K562 (cell line): ENCODE results near the gene GJB2. TPM values are rescaled to one million over a fixed set of nuclear protein-coding genes. Genes with fewer than 3 reads are reported as not detected.
A peak's percentile ranks its signal among the peaks of the same experiment; 100 is the strongest.

Source experiments
- ATAC-seq: fragments of 200-7000 bp; cut with Tn5 transposase; 3 replicates; pipeline ENCODE4 v1.9.1; 2020; ENCODE audit warnings: moderate library complexity
- BruUV-seq: library from RNA; stranded (reverse); fragments of 400-500 nt; replicated peaks from 2 replicates; lab custom pipeline; 2021; lab: Mats Ljungman, UMichigan
- CTCF ChIA-PET: fragments of 300-600 bp; formaldehyde crosslinking; extraction: SDS; loops from one replicate; lab custom pipeline; 2021; ENCODE audit warnings: low intra/inter-chr PET ratio; lab: Yijun Ruan, JAX
- POLR2A ChIA-PET: fragments of 300-600, 350-650 bp; sonication (Branson Sonifier 250); formaldehyde crosslinking; extraction: SDS; loops from one replicate; lab custom pipeline; 2021; ENCODE audit warnings: antibody characterized with exemption, inconsistent platforms; lab: Yijun Ruan, JAX
- DNase-seq, 4 experiments: peaks; one replicate each; pipeline versions ENCODE4 v3.0.0 to v3.0.0-alpha.2; 2011 to 2018; ENCODE audit warnings: low spot score in 3 of 4, mixed read lengths in 3 of 4; ENCODE audit errors: extremely low read depth in 1 of 4
- FAIRE-seq: peaks from 2 replicates; lab custom pipeline; 2011; peaks lifted over from hg19 to GRCh38; lab: Jason Lieb, UNC
- H2AFZ ChIP-seq: 2 replicates; pipeline ENCODE4 v1.6.0; 2011; ENCODE audit warnings: low read depth, low read length, control low read depth, inconsistent platforms
- H3K27ac ChIP-seq: fragments of 200-600 bp; 3 replicates; pipeline ENCODE4 v1.8.0; 2011; ENCODE audit warnings: low read depth, mild to moderate bottlenecking, control low read depth, inconsistent platforms, low read length, moderate library complexity, mixed read lengths; ENCODE audit errors: extremely low read depth
- H3K27me3 ChIP-seq, 2 experiments: fragments of 300-600 bp in 1 of 2; 2 replicates in 1 of 2; 3 replicates in 1 of 2; pipeline versions ENCODE4 v1.6.0 to v1.8.0; 2011; ENCODE audit warnings: inconsistent platforms in 2 of 2, low read length in 2 of 2, mild to moderate bottlenecking in 1 of 2, mixed read lengths in 1 of 2, moderate library complexity in 1 of 2; ENCODE audit not compliant: control insufficient read depth in 2 of 2, insufficient read depth in 2 of 2
- H3K36me3 ChIP-seq: fragments of 300-600 bp; 3 replicates; pipeline ENCODE4 v1.8.0; 2011; ENCODE audit warnings: mild to moderate bottlenecking, low read length, inconsistent platforms; ENCODE audit not compliant: control insufficient read depth, insufficient read depth
- H3K4me1 ChIP-seq, 2 experiments: fragments of 200-600 bp in 1 of 2; replicated peaks in 1 of 2; 2 replicates in 1 of 2; 3 replicates in 1 of 2; pipeline versions ENCODE4 v1.5.1 to v1.8.0; 2011; ENCODE audit warnings: inconsistent platforms in 2 of 2, low read length in 2 of 2, mild to moderate bottlenecking in 1 of 2, mixed read lengths in 1 of 2, moderate library complexity in 1 of 2; ENCODE audit not compliant: control insufficient read depth in 2 of 2, insufficient read depth in 2 of 2
- H3K4me2 ChIP-seq: 2 replicates; pipeline ENCODE4 v1.6.1; 2011; ENCODE audit warnings: low read length, control low read depth, inconsistent platforms, mixed read lengths; ENCODE audit not compliant: insufficient read depth
- H3K4me3 ChIP-seq: fragments of 200-600 bp; sonication (generic), shearing (Covaris generic); 2 replicates; pipeline ENCODE4 v1.5.1; 2016; ENCODE audit warnings: control low read depth, inconsistent platforms
- H3K79me2 ChIP-seq: fragments of 200-600 bp; 3 replicates; pipeline ENCODE4 v1.8.0; 2011; ENCODE audit warnings: low read length, inconsistent platforms; ENCODE audit not compliant: control insufficient read depth, insufficient read depth
- H3K9ac ChIP-seq, 2 experiments: 2 replicates each; pipeline versions ENCODE4 v1.6.0 to v1.6.1; 2011; ENCODE audit warnings: low read depth in 2 of 2, low read length in 2 of 2, control low read depth in 1 of 2, inconsistent platforms in 1 of 2, mild to moderate bottlenecking in 1 of 2, mixed read lengths in 1 of 2; ENCODE audit not compliant: insufficient read depth in 1 of 2
- H3K9me1 ChIP-seq: one replicate; pipeline ENCODE4 v1.6.0; 2011; ENCODE audit warnings: inconsistent platforms, mild to moderate bottlenecking, low read length, moderate library complexity; ENCODE audit not compliant: control insufficient read depth, insufficient read depth
- H3K9me3 ChIP-seq: replicated peaks from 2 replicates; pipeline ENCODE4 v1.5.1; 2011; ENCODE audit warnings: low read depth, low read length, inconsistent platforms; ENCODE audit not compliant: control insufficient read depth, insufficient read depth
- H4K20me1 ChIP-seq: replicated peaks from 2 replicates; pipeline ENCODE4 v1.6.1; 2011; ENCODE audit warnings: low read length, inconsistent platforms, mixed read lengths; ENCODE audit not compliant: control insufficient read depth, insufficient read depth
- CTBP1 ChIP-seq: fragments of 450-650 bp; IDR thresholded peaks from 2 replicates; pipeline ENCODE4 v1.6.1; 2016; ENCODE audit warnings: borderline replicate concordance
- DPF2 ChIP-seq: fragments of 450-650 bp; IDR thresholded peaks from 2 replicates; pipeline ENCODE4 v1.6.1; 2016
- GABPB2 ChIP-seq: fragments of 250-450 bp; sonication (Bioruptor Pico); conservative IDR thresholded peaks from 2 replicates; pipeline ENCODE4 v1.5.1; 2021; ENCODE audit warnings: mild to moderate bottlenecking
- JUN ChIP-seq, 2 experiments: sonication (generic) in 1 of 2; formaldehyde crosslinking in 1 of 2; IDR thresholded peaks; 2 replicates each; pipeline versions ENCODE4 v1.6.1 to v1.8.0; 2012 to 2022; ENCODE audit warnings: borderline replicate concordance in 2 of 2, mild to moderate bottlenecking in 2 of 2, improper control_type of control experiment in 1 of 2, low read depth in 1 of 2, low read length in 1 of 2, missing genetic modification reagents in 1 of 2
- JUND ChIP-seq, 2 experiments: IDR thresholded peaks; 2 replicates in 1 of 2; 3 replicates in 1 of 2; pipeline ENCODE4 v1.6.1; 2011; ENCODE audit warnings: borderline replicate concordance in 2 of 2, low read depth in 2 of 2, low read length in 2 of 2, improper control_type of control experiment in 1 of 2, missing biosample characterization in 1 of 2, missing genetic modification characterization in 1 of 2, missing genetic modification reagents in 1 of 2
- MAFK ChIP-seq: IDR thresholded peaks from 2 replicates; pipeline ENCODE4 v1.6.1; 2011; ENCODE audit warnings: low read length, improper control_type of control experiment
- MED1 ChIP-seq: sonication (generic); formaldehyde crosslinking; IDR thresholded peaks from 2 replicates; pipeline ENCODE4 v1.8.1; 2023; ENCODE audit warnings: missing genetic modification reagents, borderline replicate concordance
- NFE2 ChIP-seq: IDR thresholded peaks from 2 replicates; pipeline ENCODE4 v1.6.1; 2014; ENCODE audit warnings: antibody characterized with exemption, low read depth
- POLR2H ChIP-seq: IDR thresholded peaks from 2 replicates; pipeline ENCODE4 v1.6.1; 2016; ENCODE audit warnings: missing genetic modification characterization, low read depth, mild to moderate bottlenecking, control low read depth, missing compliant biosample characterization, moderate library complexity
- RFX5 ChIP-seq: IDR thresholded peaks from 2 replicates; pipeline ENCODE4 v1.6.1; 2011; ENCODE audit warnings: low read depth, mild to moderate bottlenecking, improper control_type of control experiment, low read length
- RNF219 ChIP-seq: fragments of 250-450 bp; sonication (Bioruptor Pico); IDR thresholded peaks from 2 replicates; pipeline ENCODE4 v1.5.0; 2022; ENCODE audit warnings: mild to moderate bottlenecking
- ZNF644 ChIP-seq: fragments of 200-800 bp; sonication (Bioruptor generic); IDR thresholded peaks from 2 replicates; pipeline ENCODE4 v1.6.1; 2016; ENCODE audit warnings: low read depth, missing genetic modification characterization, missing compliant biosample characterization
- ZNF717 ChIP-seq: fragments of 250-450 bp; sonication (Bioruptor Pico); IDR thresholded peaks from 2 replicates; pipeline ENCODE4 v1.5.0; 2021
- WGBS: fragments of 100-300 bp; shearing (Covaris generic); methylation state at CpG from one replicate; pipeline ENCODE4 v1.1.6; 2016; ENCODE audit warnings: low coverage, mixed read lengths; ENCODE audit not compliant: insufficient coverage; ENCODE audit errors: missing lambda C conversion rate; 5-methylcytosine and 5-hydroxymethylcytosine counted together
- in situ Hi-C: fragments of 300-500 bp; cut with MboI; formaldehyde crosslinking; loops from 4 replicates; pipeline ENCODE4 v1.15.0; 2018; ENCODE audit warnings: inconsistent platforms, mixed read lengths
- intact Hi-C: fragments of 100-400 bp; cut with micrococcal nuclease; formaldehyde crosslinking; loops from 2 replicates; pipeline ENCODE4 v1.14.2; 2022
- polyA plus RNA-seq, 8 experiments: library from polyadenylated mRNA; depleted of rRNA in 4 of 8; stranded (reverse) in 5 of 8; unstranded in 3 of 8; fragments of >200 nt; fragmentation: Nextera tagmentation in 2 of 8; fragmentation: Illumina TruSeq in 1 of 8; extraction: Ambion mirVana in 2 of 8; extraction: Trizol in 1 of 8; gene quantifications; 2 replicates each; pipeline versions ENCODE4 v1.2.1 to v1.2.3, GENCODE V29; 2011 to 2014; ENCODE audit warnings: inconsistent platforms in 1 of 8, missing spikeins in 1 of 8
- total RNA-seq, 7 experiments: library from RNA; depleted of rRNA in 6 of 7; stranded (reverse); fragments of >200 nt in 6 of 7; fragmentation: Illumina TruSeq in 2 of 7; extraction: Trizol in 2 of 7; gene quantifications; 2 replicates each; pipeline versions ENCODE4 v1.2.1 to v1.2.3, GENCODE V29; 2011 to 2021; ENCODE audit warnings: low replicate concordance in 1 of 7

GJB2 gene
- total and polyA plus RNA-seq, 9 of the 15 experiments (the other 6 are each of a cell fraction or from before 2014, with no cell fraction given) = not detected

GRCh38 chr13:20175406-20175794 lies 17.3 kb downstream of the GJB2 start:
- Histone ChIP-seq H3K9me3 (no peaks in the 10 kb centered on the region), H3K9ac (no peak overlapping the region), H4K20me1 (no peaks in the 10 kb centered on the region), H2AFZ (no peak overlapping the region), H3K27me3 (peaks cover 10 to 39% of the 10 kb centered on the region in 2 experiments; a peak in 4 of 5 replicates), H3K4me1 (peaks cover 0 to 5% of the 10 kb centered on the region in 2 experiments; a peak in 2 of 5 replicates), H3K4me3 (no peak overlapping the region), H3K9me1 (no peaks in the 10 kb centered on the region), H3K79me2 (no peaks in the 10 kb centered on the region), H3K36me3 (no peaks in the 10 kb centered on the region), H3K4me2 (no peak overlapping the region), H3K27ac (no peak overlapping the region)
- CTCF ChIA-PET = interaction anchor here (0.7 kb wide), 1 partner anchor 246 kb away, joined by 5 read pairs; no protein-coding TSS in a partner anchor
- FAIRE-seq (no peak), DNase-seq (no peak), ATAC-seq (no peak)
- WGBS = 23% methylated on average over 3 of the region's 3 CpGs
- no TSS peak for BruUV-seq
- POLR2A ChIA-PET = no interaction called here
- no peak for TF ChIP-seq ZNF717 (CRISPR knock-in tag)
- TF ChIP-seq ZNF644 (tag) = no peak
- TF ChIP-seq GABPB2 (CRISPR knock-in tag) = no peak
- in situ Hi-C loops = no loop called here
- intact Hi-C loops = no loop called here

DNA sequence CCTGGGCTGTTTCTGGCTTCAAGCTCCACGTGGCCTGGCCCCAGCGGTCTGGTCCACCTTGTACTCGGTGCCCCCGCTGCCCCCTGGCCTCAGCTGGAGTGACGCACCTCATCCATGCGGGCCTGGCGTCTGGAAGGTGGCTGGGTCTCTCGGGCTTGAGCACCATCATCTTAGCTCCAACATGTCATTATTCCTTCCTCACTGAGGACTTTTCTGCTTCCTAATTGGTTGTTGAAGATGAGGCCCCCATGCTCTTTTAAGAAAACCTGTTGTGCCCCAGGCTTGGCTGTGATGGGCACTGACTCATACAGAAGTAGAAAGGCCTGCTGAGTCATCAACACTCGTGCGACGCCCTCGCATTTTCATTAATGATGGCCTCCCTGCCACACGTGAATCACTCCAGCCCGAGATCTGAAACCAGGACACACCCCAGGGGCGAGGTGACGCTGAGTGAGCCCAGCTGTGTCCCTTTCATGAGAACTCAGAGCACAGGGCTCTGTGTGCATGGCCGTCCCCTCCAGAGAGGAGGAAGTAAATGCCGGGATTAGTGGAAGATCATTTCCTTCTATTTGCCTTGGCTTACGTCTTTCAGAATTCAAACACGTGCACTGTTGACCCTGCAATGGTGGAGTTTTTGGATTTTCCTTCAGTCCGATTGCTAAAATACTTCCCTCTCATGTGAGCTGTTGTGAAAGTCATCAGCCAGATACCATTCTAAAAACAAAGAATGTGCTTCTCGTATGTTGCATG lies 17.9 kb downstream of the GJB2 start:
- DNase-seq = peak; percentile 20 to 45 (median 40)
- Histone ChIP-seq H3K27ac (no peak overlapping the region), H3K4me3 (no peak overlapping the region), H3K79me2 (no peaks in the 10 kb centered on the region), H3K9me3 (no peaks in the 10 kb centered on the region), H3K9ac (no peak overlapping the region), H3K4me1 (peaks cover 0 to 5% of the 10 kb centered on the region in 2 experiments; a peak in 2 of 5 replicates), H4K20me1 (no peaks in the 10 kb centered on the region), H3K9me1 (no peaks in the 10 kb centered on the region), H3K4me2 (no peak overlapping the region), H3K27me3 (peaks cover 10 to 45% of the 10 kb centered on the region in 2 experiments; a peak in 4 of 5 replicates), H3K36me3 (no peaks in the 10 kb centered on the region), H2AFZ (no peak overlapping the region)
- FAIRE-seq = no peak
- ChIA-PET POLR2A (no interaction called here), CTCF (no interaction called here)
- 12% methylated on average over 17 of the region's 22 CpGs for WGBS
- peak; percentile 68 for ATAC-seq
- no TSS peak for BruUV-seq
- intact Hi-C loops = no loop called here
- in situ Hi-C loops = no loop called here
- TF ChIP-seq NFE2 = peak; percentile 71
- peak; percentile 48 for TF ChIP-seq MAFK
- TF ChIP-seq RNF219 (CRISPR knock-in tag) = no peak
- peak; percentile 69 for TF ChIP-seq JUN (IDR thresholded peaks at IDR 0.05; ENCODE audit: borderline replicate concordance, low read depth, low read length)
- TF ChIP-seq JUN (CRISPR knock-in tag; IDR thresholded peaks at IDR 0.05; ENCODE audit: borderline replicate concordance) = no peak
- peak; percentile 73 for TF ChIP-seq JUND (IDR thresholded peaks at IDR 0.05; ENCODE audit: borderline replicate concordance, low read depth, low read length)
- TF ChIP-seq JUND (tag; IDR thresholded peaks at IDR 0.05; ENCODE audit: borderline replicate concordance, low read depth, low read length) = peak; percentile 43; the same call in 1 of the 3 replicates
- peak; percentile 24; the same call in 1 of the 2 replicates for TF ChIP-seq DPF2
- no peak for TF ChIP-seq MED1 (CRISPR knock-in tag)
- no peak for TF ChIP-seq POLR2H (tag)
- TF ChIP-seq RFX5 = no peak
- peak; percentile 22; the same call in 1 of the 2 replicates for TF ChIP-seq CTBP1
